ENCODE measurements around the gene COPS3.

The COPS3 gene

GRCh38 chr17:17253406-17253805, 27.6 kb downstream of the COPS3 start:
- Histone ChIP-seq H2AK5ac (ENCODE audit: low read length) (no peak overlapping the region), H4K91ac (ENCODE audit: low read depth, low read length) (no peak overlapping the region), H2BK12ac (ENCODE audit: low read length) (no peak overlapping the region), H3K79me2 (ENCODE audit: control insufficient read depth, insufficient read depth, low read length, poor library complexity) (no peaks in the 10 kb centered on the region), H2AFZ (ENCODE audit: insufficient read depth, low read length, poor library complexity) (no peak overlapping the region), H3K4me2 (ENCODE audit: low read length) (no peak overlapping the region), H3K79me1 (ENCODE audit: low read length) (no peaks in the 10 kb centered on the region), H2BK5ac (ENCODE audit: low read depth, low read length, poor library complexity) (no peak overlapping the region), H3K23ac (ENCODE audit: low read length) (no peak overlapping the region), H3K4ac (ENCODE audit: low read depth, low read length) (no peak overlapping the region), H3K18ac (ENCODE audit: low read length) (no peak overlapping the region), H3K9ac (ENCODE audit: low read length) (no peak overlapping the region), H4K8ac (ENCODE audit: low read depth, low read length) (no peak overlapping the region), H3K4me3 (ENCODE audit: low read depth, low read length) (no peak overlapping the region), H3K27ac (ENCODE audit: low read depth, low read length) (no peak overlapping the region), H2BK120ac (ENCODE audit: insufficient read depth, low read length, poor library complexity) (no peak overlapping the region), H3K14ac (ENCODE audit: low read length) (no peak overlapping the region), H3K4me1 (ENCODE audit: control insufficient read depth in 1 of 2, insufficient read depth in 2 of 2, low read length in 2 of 2) (no peaks in the 10 kb centered on the region), H3K27me3 (ENCODE audit: insufficient read depth, low read length) (no peaks in the 10 kb centered on the region), H4K12ac (ENCODE audit: low read depth, low read length) (no peak overlapping the region), H3K9me3 (ENCODE audit: insufficient read depth, low read depth, low read length) (no peaks in the 10 kb centered on the region), H3K36me3 (ENCODE audit: control insufficient read depth in 1 of 2, insufficient read depth in 2 of 2, low read length in 2 of 2) (peaks cover 35 to 55% of the 10 kb centered on the region in 2 experiments)
- peak in 1 of 2 donors; percentile 56 for DNase-seq
- WGBS (ENCODE audit: extremely low coverage, insufficient coverage, insufficient read length) = no CpG with 5 or more reads among the region's 3 CpGs

GRCh38 chr17:17252149-17252661, 28.8 kb downstream of the COPS3 start:
- H3K4me3 ChIP-seq (ENCODE audit: low read depth, low read length) = no peak overlapping the region
- no peak overlapping the region for H4K91ac ChIP-seq (ENCODE audit: low read depth, low read length)
- no peak overlapping the region for H3K4ac ChIP-seq (ENCODE audit: low read depth, low read length)
- H3K36me3 ChIP-seq (ENCODE audit: control insufficient read depth in 1 of 2, insufficient read depth in 2 of 2, low read length in 2 of 2) = peaks cover 39 to 61% of the 10 kb centered on the region in 2 experiments
- no peak overlapping the region for H2BK12ac ChIP-seq (ENCODE audit: low read length)
- H3K14ac ChIP-seq (ENCODE audit: low read length) = no peak overlapping the region
- no peak overlapping the region for H3K18ac ChIP-seq (ENCODE audit: low read length)
- no peak overlapping the region for H3K23ac ChIP-seq (ENCODE audit: low read length)
- no peak overlapping the region for H2AFZ ChIP-seq (ENCODE audit: insufficient read depth, low read length, poor library complexity)
- H2AK5ac ChIP-seq (ENCODE audit: low read length) = no peak overlapping the region
- no peaks in the 10 kb centered on the region for H3K9me3 ChIP-seq (ENCODE audit: insufficient read depth, low read depth, low read length)
- H2BK5ac ChIP-seq (ENCODE audit: low read depth, low read length, poor library complexity) = no peak overlapping the region
- no peak overlapping the region for H4K8ac ChIP-seq (ENCODE audit: low read depth, low read length)
- DNase-seq = no peak
- H3K4me2 ChIP-seq (ENCODE audit: low read length) = peak overlapping the region; percentile 10
- no peaks in the 10 kb centered on the region for H3K27me3 ChIP-seq (ENCODE audit: insufficient read depth, low read length)
- no peaks in the 10 kb centered on the region for H3K79me2 ChIP-seq (ENCODE audit: control insufficient read depth, insufficient read depth, low read length, poor library complexity)
- H3K9ac ChIP-seq (ENCODE audit: low read length) = no peak overlapping the region
- no peaks in the 10 kb centered on the region for H3K4me1 ChIP-seq (ENCODE audit: control insufficient read depth in 1 of 2, insufficient read depth in 2 of 2, low read length in 2 of 2)
- H4K12ac ChIP-seq (ENCODE audit: low read depth, low read length) = no peak overlapping the region
- H3K79me1 ChIP-seq (ENCODE audit: low read length) = no peaks in the 10 kb centered on the region
- H2BK120ac ChIP-seq (ENCODE audit: insufficient read depth, low read length, poor library complexity) = no peak overlapping the region
- H3K27ac ChIP-seq (ENCODE audit: low read depth, low read length) = no peak overlapping the region
- WGBS (ENCODE audit: extremely low coverage, insufficient coverage, insufficient read length) = no CpG with 5 or more reads among the region's 9 CpGs

GRCh38 chr17:17246879-17247278, 34.2 kb downstream of the COPS3 start:
- no peak overlapping the region for H4K8ac ChIP-seq (ENCODE audit: low read depth, low read length)
- H3K79me2 ChIP-seq (ENCODE audit: control insufficient read depth, insufficient read depth, low read length, poor library complexity) = no peaks in the 10 kb centered on the region
- no peak overlapping the region for H3K27ac ChIP-seq (ENCODE audit: low read depth, low read length)
- no peak overlapping the region for H3K4me2 ChIP-seq (ENCODE audit: low read length)
- H3K4me1 ChIP-seq (ENCODE audit: control insufficient read depth in 1 of 2, insufficient read depth in 2 of 2, low read length in 2 of 2) = no peaks in the 10 kb centered on the region
- no peak overlapping the region for H3K23ac ChIP-seq (ENCODE audit: low read length)
- H3K14ac ChIP-seq (ENCODE audit: low read length) = no peak overlapping the region
- H3K36me3 ChIP-seq (ENCODE audit: control insufficient read depth in 1 of 2, insufficient read depth in 2 of 2, low read length in 2 of 2) = peaks cover 23 to 27% of the 10 kb centered on the region in 2 experiments
- H2AK5ac ChIP-seq (ENCODE audit: low read length) = no peak overlapping the region
- no peak overlapping the region for H4K91ac ChIP-seq (ENCODE audit: low read depth, low read length)
- no peak overlapping the region for H3K9ac ChIP-seq (ENCODE audit: low read length)
- no peaks in the 10 kb centered on the region for H3K79me1 ChIP-seq (ENCODE audit: low read length)
- H3K4me3 ChIP-seq (ENCODE audit: low read depth, low read length) = no peak overlapping the region
- H2BK5ac ChIP-seq (ENCODE audit: low read depth, low read length, poor library complexity) = no peak overlapping the region
- no CpG with 5 or more reads among the region's 3 CpGs for WGBS (ENCODE audit: extremely low coverage, insufficient coverage, insufficient read length)
- H3K4ac ChIP-seq (ENCODE audit: low read depth, low read length) = no peak overlapping the region
- no peak for DNase-seq
- H2BK120ac ChIP-seq (ENCODE audit: insufficient read depth, low read length, poor library complexity) = no peak overlapping the region
- no peak overlapping the region for H2AFZ ChIP-seq (ENCODE audit: insufficient read depth, low read length, poor library complexity)
- H3K18ac ChIP-seq (ENCODE audit: low read length) = no peak overlapping the region
- no peak overlapping the region for H2BK12ac ChIP-seq (ENCODE audit: low read length)
- H3K27me3 ChIP-seq (ENCODE audit: insufficient read depth, low read length) = no peaks in the 10 kb centered on the region
- no peaks in the 10 kb centered on the region for H3K9me3 ChIP-seq (ENCODE audit: insufficient read depth, low read depth, low read length)
- no peak overlapping the region for H4K12ac ChIP-seq (ENCODE audit: low read depth, low read length)

GRCh38 chr17:17243163-17243562, 37.9 kb downstream of the COPS3 start:
- no peak overlapping the region for H3K4me2 ChIP-seq (ENCODE audit: low read length)
- no peak overlapping the region for H3K4ac ChIP-seq (ENCODE audit: low read depth, low read length)
- H3K18ac ChIP-seq (ENCODE audit: low read length) = no peak overlapping the region
- H3K79me1 ChIP-seq (ENCODE audit: low read length) = no peaks in the 10 kb centered on the region
- no peak overlapping the region for H3K23ac ChIP-seq (ENCODE audit: low read length)
- H2AK5ac ChIP-seq (ENCODE audit: low read length) = no peak overlapping the region
- no peak overlapping the region for H3K4me3 ChIP-seq (ENCODE audit: low read depth, low read length)
- H3K4me1 ChIP-seq (ENCODE audit: control insufficient read depth in 1 of 2, insufficient read depth in 2 of 2, low read length in 2 of 2) = no peaks in the 10 kb centered on the region
- no CpG with 5 or more reads among the region's 6 CpGs for WGBS (ENCODE audit: extremely low coverage, insufficient coverage, insufficient read length)
- H3K9ac ChIP-seq (ENCODE audit: low read length) = no peak overlapping the region
- no peak overlapping the region for H2AFZ ChIP-seq (ENCODE audit: insufficient read depth, low read length, poor library complexity)
- no peak overlapping the region for H4K91ac ChIP-seq (ENCODE audit: low read depth, low read length)
- no peak overlapping the region for H4K12ac ChIP-seq (ENCODE audit: low read depth, low read length)
- H3K36me3 ChIP-seq (ENCODE audit: control insufficient read depth in 1 of 2, insufficient read depth in 2 of 2, low read length in 2 of 2) = peaks cover 9 to 16% of the 10 kb centered on the region in 2 experiments
- H3K14ac ChIP-seq (ENCODE audit: low read length) = no peak overlapping the region
- DNase-seq = peak in 1 of 2 donors; percentile 58
- no peak overlapping the region for H4K8ac ChIP-seq (ENCODE audit: low read depth, low read length)
- H2BK120ac ChIP-seq (ENCODE audit: insufficient read depth, low read length, poor library complexity) = no peak overlapping the region
- no peaks in the 10 kb centered on the region for H3K9me3 ChIP-seq (ENCODE audit: insufficient read depth, low read depth, low read length)
- no peaks in the 10 kb centered on the region for H3K79me2 ChIP-seq (ENCODE audit: control insufficient read depth, insufficient read depth, low read length, poor library complexity)
- no peaks in the 10 kb centered on the region for H3K27me3 ChIP-seq (ENCODE audit: insufficient read depth, low read length)
- no peak overlapping the region for H2BK5ac ChIP-seq (ENCODE audit: low read depth, low read length, poor library complexity)
- H2BK12ac ChIP-seq (ENCODE audit: low read length) = peak overlapping the region; percentile 34
- H3K27ac ChIP-seq (ENCODE audit: low read depth, low read length) = no peak overlapping the region

Measured in trophoblast cell (in vitro differentiated cells and primary cell).